NCI-H748 treated with DMSO at 0.1 percent for 48 hours (cell line): ENCODE measurements around the gene IMPDH1.

ENCODE experiments used
- DNase-seq: peaks from one replicate; lab custom pipeline; 2025; lab: John Stamatoyannopoulos, UW

Gene IMPDH1

GRCh38 chr7:128387216-128388144, 22.3 kb downstream of the IMPDH1 start:
- DNase-seq, result peak; percentile 82

- no peak for DNase-seq
Measured at GRCh38 chr7:128385988-128386925, 23.5 kb downstream of the IMPDH1 start.

DNA sequence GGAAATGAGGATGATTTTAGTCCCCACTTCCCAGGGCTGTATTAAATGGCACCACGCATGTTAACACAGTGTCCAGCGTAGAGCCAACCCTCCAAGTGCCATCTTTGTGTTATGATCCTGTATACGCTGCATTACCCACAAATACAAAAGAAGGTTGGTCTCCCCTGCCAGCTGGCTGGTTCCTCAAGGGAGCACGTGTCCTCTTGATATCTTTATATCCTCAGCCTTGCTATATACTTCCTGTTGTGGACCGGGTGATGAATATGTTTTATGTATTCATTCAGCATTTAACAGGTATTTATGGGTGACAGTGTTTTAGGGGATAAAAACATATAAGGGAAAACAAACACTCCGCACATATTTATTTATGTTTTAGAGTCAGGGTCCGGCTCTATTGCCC, 25.1 kb downstream of the IMPDH1 start:
- no peak for DNase-seq

GRCh38 chr7:128383776-128384175, 26.0 kb downstream of the IMPDH1 start:
- DNase-seq, result no peak

GRCh38 chr7:128381161-128381821, 28.5 kb downstream of the IMPDH1 start:
- DNase-seq, result no peak

- DNase-seq, result no peak
Measured at GRCh38 chr7:128380483-128381106, 29.2 kb downstream of the IMPDH1 start.

GRCh38 chr7:128379900-128380479, 29.8 kb downstream of the IMPDH1 start:
- DNase-seq, result no peak

DNA sequence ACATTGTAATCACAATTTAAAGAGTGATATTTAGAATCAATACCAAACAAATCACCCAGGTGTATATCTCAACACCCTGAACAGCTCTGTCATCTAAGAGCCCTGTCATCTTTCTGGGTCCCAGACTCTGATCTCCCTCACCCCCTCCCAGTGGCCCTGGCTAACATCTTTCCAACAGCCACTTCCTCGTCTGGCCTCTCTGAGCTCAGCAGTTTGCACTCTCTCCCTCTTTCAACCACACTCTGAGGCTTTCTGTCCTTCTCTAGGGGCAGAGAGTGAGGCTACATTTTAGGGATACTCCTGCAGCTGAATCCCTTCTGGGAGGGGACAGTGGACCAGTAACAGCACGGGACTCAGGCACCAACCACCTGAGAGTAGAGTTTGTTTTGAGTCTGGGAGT, 31.1 kb downstream of the IMPDH1 start:
- DNase-seq, result no peak

DNA sequence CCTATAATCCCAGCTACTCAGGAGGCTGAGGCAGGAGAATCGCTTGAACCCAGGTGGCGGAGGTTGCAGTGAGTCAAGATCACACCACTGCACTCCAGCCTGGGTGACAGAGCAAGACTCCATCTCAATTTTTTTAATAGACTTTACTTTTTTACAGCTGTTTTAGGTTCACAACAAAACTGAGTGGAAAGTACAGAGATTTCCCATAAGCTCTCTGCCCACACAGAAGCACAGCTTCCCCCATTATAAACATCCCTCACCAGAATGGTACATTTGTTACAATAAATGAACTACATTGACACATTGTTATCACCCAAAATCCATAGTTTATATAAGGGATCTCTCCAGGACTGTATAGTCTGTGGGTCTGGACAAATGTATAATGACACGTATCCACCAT, 33.7 kb downstream of the IMPDH1 start:
- DNase-seq, result no peak

DNA sequence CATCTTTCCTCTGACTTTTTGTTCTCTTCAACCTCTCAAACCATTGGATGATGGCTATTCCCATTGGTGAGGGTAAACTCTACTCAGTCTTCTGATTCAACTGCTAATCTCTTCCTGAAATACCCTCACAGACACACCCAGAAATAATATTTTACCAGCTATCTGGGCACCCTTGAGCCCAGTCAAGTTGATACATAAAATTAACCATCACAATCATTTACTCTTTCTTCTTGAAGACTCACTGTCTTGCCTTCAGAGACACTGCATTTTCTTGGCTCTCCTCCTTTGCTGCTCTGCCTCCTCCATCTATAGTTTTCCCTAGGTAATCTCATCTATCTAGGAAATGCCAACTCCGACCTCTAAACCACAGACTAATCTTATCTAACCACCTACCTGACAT, 35.7 kb downstream of the IMPDH1 start:
- DNase-seq, result no peak

DNA sequence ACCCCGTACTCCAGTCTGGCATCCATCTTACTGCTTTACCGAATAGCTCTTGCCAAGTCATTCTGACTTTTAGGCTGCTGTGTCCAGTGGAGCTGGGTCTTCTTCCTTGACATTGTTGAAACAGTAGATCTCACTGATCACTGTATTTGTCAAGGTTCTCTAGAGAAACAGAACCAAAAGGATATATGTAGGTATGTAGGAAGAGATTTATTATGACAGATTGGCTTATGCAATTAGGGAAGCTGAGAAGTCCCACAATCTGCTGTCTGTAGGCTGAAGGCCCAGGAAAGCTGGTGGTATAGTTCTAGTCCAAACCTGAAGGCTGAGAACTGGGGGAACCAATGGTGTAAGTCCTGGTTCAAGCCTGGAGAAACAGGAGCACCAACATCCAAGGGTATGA, 36.2 kb downstream of the IMPDH1 start:
- no peak for DNase-seq

- DNase-seq, result no peak
Measured at GRCh38 chr7:128370491-128370890, 39.3 kb downstream of the IMPDH1 start.

- no peak for DNase-seq
Measured at GRCh38 chr7:128366986-128367385, 42.8 kb downstream of the IMPDH1 start.

DNA sequence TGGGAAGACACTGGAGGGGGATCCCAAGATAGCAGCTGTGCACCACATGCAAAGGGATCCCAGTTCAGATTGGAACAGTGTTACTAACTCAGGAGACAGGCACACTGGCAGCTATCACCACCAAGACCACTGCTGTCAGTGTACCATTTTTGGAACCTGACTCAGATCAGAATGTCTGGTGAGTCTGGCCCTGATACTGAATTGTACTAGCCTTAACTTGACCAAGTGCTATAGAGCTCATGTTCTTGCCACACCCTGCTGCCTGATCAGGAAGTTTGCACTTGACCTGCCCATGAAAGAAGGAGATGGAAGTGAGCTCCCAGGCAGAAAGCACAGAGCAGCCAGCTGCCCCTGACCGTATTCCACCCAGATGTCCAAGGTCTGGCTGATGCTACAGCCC, 43.5 kb downstream of the IMPDH1 start:
- DNase-seq, result no peak

GRCh38 chr7:128365432-128365831, 44.4 kb downstream of the IMPDH1 start:
- no peak for DNase-seq

DNA sequence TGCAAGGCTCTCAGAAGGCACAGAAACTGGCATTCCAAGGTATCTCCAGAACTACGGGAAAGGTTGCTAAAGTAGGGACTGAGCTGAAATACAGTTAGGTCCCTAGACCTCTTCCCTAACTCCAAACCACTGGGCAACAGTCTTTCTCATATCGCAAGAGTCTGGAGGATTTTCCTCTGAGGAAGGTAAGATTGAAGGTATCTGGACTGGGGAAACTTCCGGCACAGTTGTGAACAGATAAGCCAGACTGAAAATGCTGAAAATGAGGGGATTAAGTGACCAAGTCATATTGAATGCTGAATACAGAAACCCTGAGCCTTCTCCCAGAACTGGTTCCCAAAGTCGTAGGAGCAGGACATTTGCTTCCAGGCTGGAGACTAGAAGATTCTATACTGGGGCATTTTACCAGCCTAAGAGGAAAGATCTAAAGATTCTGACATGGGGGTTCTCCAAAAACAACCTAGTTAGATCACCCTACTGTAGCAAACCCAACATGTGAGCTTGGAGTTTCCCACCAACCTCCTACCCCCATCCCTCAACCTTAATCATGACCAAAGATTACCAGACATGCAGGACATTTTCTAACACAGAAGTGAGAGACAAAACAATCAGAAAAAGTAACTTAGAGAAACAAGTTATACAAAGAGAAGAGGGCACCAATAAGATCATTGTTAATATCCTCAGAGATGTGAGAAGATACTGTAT, 45.5 kb downstream of the IMPDH1 start:
- DNase-seq, result no peak

DNA sequence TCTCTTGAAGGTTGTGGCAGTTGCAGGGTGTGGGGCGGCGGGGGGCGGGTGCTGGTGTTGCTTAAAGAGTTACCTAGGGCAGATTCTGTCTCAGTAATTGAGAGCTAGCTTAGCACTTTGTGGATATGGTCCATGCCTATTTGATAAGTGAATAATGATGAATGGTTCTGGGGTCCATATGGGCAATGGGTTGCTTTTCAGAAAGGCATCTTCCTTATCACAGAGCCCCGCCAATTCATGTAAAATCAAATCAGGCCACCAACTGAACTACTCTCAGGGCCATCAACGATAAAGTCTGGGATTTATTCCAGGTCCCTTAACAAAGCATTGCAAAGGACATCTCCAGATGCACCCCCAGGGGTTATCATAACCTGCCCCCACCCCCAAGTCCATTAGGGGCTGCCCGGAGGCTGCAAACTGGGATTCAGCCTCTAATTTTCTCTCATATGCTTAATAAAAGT, 46.5 kb downstream of the IMPDH1 start:
- no peak for DNase-seq

DNA sequence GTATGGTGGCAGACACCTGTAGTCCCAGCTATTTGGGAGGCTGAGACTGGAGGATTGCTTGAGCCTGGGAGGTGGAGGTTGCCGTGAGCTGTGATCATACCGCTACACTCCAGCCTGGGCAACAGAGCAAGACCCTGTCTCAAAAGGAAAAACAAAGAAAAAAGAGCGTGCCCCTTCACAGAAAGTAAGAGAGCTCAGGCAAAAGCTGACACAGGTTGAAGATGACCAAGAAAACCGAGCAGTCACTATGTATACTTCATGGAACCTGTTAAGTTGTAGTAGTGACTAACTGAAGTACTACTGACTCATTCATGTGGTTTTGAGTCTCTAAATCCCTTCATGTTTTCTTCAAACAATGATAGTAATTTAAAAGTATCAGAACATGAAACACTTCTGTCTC, 47.1 kb downstream of the IMPDH1 start:
- DNase-seq, result no peak

GRCh38 chr7:128361411-128362379, 48.1 kb downstream of the IMPDH1 start, which contains the start of gene PRRT4:
PRRT4 (minus strand) TSS chr7:128361690.
- no peak for DNase-seq

- DNase-seq, result no peak
Measured at GRCh38 chr7:128360359-128360678, 49.5 kb downstream of the IMPDH1 start.
